ENCODE results near the gene MEIOB.

MEIOB gene

DNA sequence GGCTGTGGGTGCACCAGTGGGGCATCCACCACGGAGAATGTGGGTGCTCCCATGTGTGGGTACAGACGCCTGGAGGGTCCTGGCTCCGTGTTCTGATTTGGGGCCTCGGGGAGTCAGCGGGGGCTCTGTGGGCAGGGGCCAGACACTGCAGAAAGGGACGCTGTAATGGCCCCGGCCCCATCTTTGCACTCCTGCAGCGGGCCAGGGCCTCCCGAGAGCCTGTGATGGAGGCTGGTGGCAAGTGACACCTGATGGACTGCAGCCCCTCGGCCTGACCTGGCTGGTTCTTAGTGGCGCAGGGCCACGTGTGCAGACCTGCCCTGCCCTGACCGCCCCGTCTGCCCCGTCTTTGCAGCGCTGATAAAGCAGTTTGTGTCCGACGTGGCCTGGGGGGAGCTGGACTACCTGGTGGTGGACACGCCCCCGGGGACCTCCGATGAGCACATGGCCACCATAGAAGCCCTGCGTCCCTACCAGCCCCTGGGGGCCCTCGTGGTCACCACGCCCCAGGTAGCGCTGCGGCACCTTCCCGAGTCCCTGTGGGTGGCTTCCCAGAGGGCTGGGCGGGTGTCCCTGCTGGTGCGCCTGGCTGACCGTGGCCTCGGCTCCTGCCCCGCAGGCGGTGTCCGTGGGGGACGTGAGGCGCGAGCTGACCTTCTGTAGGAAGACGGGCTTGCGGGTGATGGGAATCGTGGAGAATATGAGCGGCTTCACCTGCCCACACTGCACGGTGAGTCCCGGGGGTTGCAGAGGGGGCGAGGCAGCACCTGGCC is 84.5 kb downstream of the MEIOB start:
- no peak for DNase-seq (ENCODE audit: low read depth in 2 of 2)

DNA sequence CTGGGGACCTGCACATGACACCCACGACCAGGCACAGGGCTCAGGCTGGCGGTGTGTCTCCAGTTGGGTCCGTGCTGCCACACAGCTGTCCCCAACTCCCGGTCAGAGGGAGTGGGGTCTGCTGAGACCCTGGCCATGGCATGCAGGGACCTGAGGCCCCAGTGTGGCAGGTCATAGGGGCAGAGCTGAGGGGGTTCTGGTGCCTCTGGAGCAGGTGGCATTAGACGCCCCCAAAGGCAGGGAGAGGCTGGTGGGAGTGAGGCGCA is 85.0 kb downstream of the MEIOB start:
- no peak for DNase-seq (ENCODE audit: low read depth in 2 of 2)

DNA sequence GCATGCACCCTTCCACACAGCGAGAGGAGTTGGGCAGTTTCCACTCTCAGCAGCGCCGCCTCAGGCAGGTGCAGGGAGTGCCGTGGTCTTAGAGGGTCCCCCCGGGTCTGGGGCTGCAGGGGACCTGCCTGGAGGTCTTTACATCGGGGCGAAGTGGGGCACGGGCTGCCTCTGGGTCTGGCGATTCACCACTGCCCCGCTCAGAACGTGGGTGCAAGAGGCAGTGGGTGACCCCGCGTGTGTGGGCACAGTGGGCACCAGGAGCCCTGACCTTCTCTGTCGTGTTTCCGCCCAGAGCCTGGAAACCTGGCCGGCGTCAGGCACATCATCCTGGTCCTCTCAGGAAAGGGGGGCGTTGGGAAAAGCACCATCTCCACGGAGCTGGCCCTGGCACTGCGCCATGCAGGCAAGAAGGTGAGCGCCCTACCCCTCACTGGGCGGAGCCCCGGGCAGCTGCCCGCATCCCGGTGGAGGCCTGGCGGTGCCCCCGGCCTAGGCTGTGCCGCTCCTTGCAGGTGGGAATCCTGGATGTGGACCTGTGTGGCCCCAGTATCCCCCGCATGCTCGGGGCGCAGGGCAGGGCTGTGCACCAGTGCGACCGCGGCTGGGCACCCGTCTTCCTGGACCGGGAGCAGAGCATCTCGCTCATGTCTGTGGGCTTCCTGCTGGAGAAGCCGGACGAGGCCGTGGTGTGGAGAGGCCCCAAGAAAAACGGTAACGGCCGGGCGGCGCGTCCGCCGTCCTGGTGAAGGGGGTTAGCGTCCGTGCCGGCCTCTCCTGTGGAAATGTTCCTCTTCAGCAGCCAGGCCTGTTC is 85.5 kb downstream of the MEIOB start:
- no peak for DNase-seq (ENCODE audit: low read depth in 2 of 2)

- DNase-seq (ENCODE audit: low read depth in 2 of 2) = no peak
Observed at GRCh38 chr16:1785846-1786170, 86.2 kb downstream of the MEIOB start.

GRCh38 chr16:1784977-1785845 is 86.8 kb downstream of the MEIOB start:
- DNase-seq (ENCODE audit: low read depth in 2 of 2) = no peak

Measured in stimulated activated CD8-positive, alpha-beta memory T cell treated with anti-CD3 and anti-CD28 coated beads, Interleukin-2, amount 100 ng/mL, for 1 hour (primary cell).